GM21526 (cell line): ENCODE data around the gene ZMIZ1.

ENCODE experiments used
- ATAC-seq: cut with Tn5 transposase; IDR thresholded peaks from one replicate; pipeline ENCODE4 v1.9.1; 2021; ENCODE audit warnings: moderate library complexity; ENCODE audit not compliant: unreplicated experiment, low FRiP score

The ZMIZ1 gene

DNA sequence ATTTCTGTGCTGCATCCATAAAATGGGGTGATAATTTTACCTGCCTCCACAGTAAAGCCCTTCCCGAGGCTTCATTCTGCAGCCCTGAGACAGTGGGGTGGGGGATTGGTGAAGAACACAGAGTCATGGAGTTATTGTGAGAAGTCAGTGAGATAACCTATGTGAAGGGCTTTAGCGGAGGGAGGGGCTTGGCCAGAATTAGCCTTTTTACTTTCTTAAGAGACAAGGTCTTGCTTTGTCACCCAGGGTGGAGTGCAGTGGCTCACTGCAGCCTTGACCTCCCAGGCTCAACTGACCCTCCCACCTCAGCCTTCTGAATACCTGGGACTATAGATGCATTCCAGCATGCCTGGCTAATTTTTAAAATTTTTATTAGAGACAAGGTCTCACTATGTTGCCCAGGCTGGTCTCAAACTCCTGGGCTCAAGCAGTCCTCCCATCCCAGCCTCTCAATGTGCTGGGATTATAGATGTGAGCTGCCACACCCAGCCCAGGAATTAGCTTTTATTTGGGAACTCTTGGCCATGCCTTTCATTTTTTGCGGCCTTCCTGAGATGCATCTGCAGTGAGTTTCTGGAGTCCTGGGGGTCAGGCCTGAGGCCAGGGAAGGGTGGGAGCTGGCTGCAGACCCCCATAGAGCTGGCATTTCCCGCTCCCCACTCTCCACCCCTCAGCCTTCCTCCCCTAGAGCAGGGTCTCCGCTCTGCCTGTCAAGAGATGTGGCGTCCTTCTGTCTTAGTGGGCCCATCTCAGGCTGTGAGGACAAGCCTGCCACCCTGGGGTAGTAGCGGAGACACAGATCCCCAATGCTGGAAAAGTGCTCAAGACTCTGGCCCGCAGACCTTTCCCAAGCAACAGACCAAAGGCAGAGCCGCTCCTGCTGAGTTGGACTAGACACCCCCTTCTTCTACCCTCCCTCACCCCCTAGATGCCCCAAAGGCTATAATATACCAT is 77.0 kb downstream of the ZMIZ1 start:
- ATAC-seq: no peak

DNA sequence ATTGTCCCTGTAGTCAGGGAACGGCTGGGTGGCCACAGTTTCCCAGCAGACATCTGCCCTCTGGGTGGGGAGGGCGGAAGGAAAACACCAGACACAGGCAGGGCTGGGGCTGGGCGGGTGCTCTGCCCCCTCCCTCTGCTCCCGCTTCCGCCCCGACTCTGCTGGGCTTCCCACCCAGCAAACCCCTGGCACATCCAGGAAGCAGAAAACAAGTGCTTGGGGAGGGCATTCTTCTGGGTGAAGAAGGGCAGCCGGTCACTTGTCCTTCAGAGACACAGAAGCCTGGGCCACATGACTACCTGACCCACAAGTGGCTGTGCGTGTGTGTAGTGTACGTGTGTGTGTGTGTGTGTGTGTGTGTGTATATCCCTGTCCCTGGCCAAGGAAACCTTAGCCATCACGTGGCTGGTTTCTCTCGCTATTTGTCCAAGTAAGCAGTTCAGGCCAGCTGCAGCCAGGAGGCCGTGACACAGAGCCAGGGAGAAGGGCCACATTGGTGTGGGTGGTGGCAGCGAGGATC is 77.9 kb downstream of the ZMIZ1 start:
- ATAC-seq: no peak

DNA sequence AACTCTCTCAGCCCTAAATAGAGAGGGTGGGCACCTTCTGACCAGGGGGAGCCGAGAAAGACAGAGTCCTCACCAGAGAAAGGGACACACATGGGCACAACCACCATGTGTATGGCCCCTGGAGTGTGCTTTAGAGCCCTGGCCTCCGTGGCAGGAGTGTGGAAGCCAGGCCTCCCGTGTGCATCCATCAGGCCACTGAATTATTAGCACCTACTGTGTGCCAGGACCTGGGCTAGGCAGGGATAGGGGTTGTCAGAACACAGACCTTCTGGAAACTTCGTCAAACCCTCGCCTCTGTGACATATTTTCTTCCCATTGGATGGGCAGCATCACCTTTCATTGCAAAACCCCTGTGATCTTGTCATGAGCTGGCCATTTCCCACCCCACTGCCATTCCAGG is 78.5 kb downstream of the ZMIZ1 start:
- no peak for ATAC-seq

DNA sequence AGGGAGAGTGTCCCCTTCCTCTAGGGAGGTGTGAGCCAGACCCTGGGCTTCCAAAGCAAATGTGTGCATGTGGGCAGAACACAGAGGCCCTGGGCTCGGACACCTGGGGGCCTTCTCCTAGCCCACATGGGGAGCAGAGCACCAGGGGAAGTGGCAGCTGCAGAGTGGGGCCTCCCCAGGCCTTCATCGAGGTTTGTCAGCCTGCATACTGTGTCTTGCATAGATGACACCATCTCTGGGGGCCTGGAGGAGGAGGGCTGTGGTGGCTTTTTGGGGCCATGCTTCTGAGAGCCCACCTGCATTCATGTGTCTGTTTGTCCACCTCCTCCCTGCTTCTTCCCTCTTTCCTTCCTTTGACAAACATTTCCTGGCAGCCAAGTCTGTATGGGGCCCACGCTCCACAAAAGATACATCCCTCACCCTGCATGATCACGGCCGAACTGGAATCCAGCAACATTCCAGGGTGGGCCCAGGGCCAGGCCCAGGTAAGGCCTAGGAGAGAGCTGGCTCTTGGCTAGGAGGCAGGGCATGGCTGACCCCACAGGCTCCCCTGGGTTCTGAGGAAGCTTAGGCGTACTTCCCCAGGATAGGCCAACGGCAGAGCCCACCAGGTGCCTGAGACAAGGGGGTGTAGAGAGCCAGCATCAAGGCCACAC is 79.2 kb downstream of the ZMIZ1 start:
- ATAC-seq: no peak

DNA sequence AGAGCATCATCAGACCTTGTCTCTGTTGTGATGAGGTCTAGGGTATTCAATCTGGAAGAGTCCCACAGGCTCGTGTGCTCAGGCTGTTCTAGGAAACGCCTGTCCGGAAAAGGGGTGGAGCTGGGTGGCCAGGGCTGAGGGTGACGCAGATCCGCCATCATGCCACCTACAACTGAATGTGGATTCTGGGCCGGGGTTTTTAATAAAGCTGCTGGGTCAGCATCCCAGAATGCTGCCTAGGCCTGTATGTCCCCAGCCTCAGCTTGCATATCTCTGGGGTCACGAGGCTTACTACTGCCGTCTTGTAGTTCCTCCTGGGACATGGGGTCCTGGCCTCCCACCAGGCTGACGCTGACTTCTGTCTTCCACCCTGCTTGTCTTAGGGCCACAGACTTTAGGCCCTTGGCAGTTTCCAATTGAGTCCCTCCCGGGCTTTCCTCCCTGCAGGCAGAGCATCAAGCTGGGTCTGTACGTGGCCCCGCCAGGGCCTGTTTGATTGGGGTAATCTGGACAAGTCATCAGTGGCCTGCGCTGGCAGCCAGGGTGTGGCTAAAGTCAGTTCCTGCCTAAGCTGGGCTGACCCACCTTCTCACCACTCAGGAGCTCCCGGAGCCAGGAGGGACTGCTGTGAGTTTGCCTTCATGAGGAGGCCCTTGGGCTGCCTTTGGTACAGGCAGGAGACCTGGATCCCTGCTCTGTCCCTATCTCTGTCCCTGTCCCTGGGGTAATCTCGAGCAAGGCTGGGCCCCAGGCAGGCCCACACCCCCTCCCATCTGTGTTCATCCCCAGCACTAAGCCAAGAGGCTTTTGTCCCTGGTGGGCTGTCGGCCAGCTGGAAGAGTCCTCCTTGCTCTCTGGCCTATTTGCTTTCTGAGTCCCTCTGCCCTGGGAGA is 79.9 kb downstream of the ZMIZ1 start:
- no peak for ATAC-seq

DNA sequence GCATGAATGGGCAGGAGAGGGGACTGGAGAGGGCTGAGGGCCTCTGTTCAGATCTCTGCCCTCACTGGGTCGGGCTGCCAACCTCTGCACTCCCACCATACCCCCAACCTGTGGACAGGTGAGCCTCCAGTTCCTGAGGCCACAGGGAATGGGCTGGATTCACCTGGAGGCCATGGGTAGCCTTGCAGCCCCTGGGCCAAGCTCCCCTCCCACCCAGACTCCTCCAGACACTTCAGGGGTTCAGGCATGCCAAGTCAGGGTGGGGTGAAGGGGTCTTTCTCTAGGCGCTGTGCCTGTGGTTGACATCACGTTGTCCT is 80.5 kb downstream of the ZMIZ1 start:
- no peak for ATAC-seq

DNA sequence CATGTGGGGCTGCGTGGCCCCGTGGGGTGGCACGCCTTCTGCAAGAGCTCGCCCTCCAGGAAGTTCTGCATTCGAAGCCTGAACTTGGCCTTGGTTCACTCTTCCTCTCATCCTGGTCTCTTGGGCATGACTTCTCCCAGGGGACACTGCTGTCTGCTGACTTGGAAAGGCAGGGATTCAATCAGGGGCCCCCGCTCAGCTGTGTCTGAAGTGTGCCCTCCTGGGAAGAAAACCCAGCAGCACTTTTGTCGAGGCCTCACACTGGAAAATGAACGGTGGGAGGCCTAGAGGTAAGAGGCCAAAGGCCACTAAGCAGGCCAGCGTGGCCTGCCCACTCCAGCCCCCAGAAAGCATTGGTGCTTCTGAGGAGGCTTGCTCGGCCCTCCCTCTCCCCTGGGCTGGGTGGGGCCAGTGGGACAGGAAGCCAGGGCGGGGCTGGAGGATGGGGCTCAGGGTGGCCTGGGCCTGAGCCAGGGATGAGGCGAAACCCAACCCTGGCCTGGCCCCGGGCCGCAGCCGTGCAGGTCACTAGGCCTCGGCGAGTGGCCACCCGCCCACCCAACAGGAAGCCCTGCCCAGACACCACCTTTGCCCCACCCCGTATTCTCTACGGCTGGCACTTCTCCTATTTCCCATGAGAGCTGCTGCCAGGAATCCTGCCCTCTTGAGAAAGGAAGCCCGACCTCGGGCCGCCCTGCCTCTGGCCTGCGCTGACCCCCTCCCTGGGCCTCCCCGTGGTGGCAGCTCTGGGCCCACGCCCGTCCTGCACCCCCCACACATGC is 81.1 kb downstream of the ZMIZ1 start:
- no peak for ATAC-seq

DNA sequence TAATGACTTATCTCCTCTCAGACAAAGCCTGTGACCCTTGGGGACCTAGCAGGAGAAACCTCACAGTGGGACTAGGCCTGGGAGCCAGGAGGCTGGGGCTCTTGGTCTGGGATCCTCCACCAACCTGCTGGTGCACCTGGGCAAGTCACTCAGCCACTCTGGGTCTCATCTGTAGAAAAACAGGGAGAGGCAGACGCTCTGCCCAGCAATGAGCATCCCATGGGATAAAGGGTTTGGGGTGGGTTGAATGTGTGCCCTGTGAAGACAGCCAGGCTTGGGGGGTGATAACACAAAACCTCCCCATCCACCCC is 81.6 kb downstream of the ZMIZ1 start:
- no peak for ATAC-seq

DNA sequence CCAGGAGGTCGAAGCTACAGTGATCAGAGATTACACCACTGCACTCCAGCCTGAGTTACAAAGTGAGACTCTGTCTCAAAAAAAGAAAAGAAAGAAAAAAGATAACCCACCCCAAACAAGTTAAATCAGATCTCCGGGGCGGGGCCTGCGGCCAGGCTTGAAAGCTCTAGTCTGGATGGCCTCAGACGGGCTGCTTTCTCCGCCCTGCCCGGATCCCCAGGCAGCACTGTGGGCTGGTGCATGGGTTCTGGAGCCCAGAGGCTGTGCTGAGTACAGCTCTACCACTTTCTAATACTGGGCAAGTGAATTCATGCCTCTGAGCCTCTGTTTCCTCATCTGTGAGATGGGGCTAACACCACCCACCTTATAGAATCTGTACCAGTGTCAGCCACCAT is 83.7 kb downstream of the ZMIZ1 start:
- no peak for ATAC-seq

DNA sequence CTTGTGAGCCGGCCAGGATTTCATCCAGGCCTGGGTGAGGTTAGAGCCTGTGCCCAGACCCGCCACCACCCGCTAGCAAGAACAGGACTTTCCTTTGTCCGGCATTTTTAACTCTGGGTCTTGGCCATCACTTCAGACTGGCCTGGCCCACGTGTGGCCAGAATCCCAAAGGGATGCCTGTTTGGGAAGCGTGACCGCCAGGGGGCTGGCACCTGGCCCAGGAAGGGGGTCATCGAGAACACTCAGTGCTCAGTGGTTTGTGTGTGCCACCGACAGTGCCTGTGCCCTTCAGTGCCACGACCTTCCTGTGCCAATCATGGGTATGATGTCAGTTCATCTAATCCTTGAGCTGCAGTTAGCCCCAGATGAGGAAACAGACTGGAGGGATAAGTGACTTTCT is 85.0 kb downstream of the ZMIZ1 start:
- ATAC-seq: no peak

DNA sequence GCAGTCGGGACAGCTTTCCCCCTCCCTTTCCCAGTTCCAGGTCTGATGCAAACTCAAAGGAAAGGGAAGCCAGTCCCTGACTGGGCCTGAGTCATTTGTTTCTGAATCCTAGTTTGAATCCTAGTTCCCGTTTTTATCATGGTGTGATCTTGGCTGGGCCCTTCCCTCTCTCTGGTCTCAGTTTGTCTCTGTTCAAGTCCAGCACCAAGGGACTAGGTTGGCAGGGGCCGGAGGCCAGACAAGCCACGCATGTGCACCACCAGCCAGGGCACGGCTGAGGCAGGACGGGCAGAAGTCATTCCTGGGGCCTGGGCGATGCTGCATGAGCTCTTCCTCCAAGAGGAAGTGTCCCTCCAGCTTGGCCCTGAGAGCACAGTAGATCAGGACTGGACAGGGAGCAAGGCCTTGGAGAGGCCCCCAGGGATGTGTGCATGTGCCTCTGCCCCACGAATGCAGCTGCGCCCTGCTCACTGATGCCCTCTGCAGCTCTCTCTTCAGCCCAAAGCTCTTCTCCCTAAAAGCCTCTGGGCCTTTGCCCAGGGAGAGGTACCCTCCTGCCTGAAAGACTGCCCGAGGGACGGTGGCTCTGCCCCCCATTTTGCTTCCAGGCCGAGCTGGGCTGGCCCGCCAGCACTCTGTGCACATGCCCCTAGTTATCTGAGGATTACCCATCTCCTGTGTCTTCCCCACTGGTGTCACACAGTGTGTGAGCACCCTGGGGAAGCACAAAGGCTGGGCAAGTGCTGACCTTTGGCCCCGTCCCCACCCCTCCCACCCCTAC is 86.7 kb downstream of the ZMIZ1 start:
- no peak for ATAC-seq

DNA sequence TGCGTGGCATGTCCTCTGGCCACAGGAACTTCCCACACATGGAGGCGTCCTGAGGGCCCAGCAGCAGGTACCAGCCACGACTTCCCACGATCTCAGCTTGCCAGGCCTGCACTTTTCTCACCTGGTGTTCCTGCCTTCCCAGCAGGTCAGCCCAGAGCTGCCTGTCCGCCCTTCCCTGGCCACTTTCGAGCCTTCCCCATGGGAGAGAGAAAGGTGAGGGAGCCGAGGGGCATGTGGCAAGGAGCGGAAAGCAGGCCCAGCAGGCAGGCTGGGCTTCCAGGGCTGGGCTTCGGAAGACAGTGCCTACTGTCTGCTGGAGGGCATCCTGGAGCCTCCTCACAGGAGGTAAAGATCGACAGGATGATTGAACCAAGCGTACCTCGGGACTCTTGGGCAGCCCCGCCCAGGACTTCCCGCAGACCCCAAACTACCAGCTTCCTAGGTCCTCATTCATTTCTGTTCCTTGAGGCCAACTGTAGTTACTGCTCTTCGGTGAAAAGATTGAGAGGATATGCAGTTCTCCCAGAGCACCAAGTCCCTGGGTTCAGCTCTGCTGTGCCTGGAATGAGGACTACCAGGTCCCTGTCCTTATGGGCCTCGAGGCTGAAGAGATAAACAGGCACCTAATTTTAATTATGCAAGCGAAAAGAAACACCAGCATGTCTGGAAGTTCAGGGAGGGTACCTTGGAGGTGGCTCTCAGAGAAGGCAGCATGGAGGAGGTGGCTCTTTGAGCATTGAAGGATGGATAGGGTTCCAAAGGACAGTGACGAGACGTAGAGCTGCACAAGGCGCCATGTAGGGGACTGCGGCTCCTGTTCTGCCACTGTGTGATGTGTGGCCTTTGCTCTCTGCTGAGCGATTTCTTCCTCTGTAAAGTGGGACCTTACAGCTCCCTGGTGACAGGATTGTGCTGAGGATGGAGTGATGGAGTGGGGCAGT is 87.8 kb downstream of the ZMIZ1 start:
- ATAC-seq: no peak

DNA sequence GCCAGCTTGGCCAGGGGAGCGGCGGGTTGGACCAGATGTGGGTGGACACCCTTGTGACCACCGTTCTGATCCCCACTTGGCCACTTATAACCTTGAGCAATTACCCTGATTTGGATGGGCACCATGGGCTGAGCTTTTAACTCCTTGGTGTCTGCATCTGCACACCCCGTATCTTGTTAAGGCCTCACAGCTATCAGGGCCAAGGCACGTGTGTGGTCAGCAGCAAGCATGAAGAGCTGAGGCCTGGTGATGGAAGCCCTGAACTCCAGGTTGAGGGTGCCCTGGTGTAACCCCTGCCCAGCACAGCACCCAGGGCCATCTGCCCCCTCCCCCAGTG is 89.2 kb downstream of the ZMIZ1 start:
- no peak for ATAC-seq

DNA sequence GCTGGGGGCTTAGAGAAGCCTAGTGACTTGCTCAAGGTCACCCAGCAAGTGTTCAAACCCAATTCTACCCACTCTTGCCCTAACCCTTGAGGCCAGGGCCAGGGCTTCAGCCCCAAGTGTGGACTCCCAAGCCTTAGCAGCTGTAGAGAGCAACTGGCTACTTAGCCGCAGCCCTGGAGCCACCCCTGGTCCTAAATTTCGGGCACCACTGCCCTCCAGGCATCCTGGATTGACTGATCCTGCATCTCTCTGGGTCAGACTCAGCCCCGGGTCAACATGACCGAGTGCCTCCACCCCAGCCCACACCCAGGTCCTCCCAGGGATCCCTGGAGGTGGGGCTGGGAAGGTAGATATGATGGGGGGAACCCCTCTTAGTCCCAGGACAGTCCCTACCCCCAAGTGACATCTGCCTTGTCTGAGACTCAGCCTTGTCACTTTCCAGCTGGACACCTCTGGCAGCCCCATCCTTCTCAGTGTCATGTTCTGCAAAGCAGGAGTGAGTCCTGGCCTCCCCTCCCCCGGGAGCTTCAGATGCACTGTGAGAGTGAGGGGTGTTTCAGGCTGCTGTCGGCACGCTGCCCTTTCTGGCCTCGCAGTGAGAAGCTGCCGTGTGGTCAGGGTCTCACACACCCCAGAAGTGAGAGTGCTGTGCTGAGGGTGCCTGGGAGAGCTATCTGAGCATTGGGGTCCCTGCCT is 89.8 kb downstream of the ZMIZ1 start:
- ATAC-seq: no peak

DNA sequence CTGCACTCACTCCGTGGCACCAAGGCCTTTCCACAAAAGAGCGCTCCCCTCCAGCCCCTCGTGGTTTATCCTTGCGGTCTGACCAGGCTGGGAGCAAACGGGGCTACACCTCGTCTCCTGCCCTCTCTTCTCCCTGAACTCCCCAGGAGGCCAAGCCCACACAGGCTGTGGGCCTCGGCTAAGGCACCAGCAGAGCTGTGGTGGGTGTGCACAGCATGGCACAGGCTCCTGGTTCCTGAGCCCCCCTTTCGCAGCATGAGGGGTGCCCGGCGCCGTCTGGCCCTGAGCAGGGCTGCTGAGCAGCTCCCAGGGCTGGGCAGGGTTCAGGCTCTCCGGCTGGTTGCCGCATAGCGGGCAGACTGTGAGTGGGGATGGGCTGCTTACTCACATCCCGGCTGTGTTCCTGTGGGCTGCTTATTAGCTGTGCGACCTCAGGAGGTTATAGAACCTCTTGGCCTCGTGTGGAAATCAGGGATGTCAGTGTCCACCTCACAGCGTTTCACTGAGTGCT is 90.4 kb downstream of the ZMIZ1 start:
- ATAC-seq: no peak

DNA sequence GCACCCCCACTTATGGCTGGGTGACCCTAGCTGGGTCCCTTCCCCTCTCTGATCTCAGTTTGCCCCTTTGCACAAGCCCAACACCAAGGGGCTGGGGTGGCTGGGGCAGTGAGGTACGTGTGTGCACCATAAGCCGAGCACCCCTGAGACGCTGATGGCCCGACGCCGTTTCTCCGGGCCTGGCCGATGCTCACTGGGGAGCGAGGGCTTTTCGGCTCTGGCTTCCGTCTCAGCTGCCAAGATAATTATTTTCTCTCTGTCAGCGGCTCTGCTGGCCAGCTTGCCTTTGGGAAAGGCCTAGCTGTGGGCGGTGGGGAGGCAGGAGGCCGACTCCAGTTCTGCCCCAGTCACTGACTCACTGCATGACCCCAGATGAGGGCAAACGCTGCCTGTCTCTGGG is 91.0 kb downstream of the ZMIZ1 start:
- no peak for ATAC-seq

DNA sequence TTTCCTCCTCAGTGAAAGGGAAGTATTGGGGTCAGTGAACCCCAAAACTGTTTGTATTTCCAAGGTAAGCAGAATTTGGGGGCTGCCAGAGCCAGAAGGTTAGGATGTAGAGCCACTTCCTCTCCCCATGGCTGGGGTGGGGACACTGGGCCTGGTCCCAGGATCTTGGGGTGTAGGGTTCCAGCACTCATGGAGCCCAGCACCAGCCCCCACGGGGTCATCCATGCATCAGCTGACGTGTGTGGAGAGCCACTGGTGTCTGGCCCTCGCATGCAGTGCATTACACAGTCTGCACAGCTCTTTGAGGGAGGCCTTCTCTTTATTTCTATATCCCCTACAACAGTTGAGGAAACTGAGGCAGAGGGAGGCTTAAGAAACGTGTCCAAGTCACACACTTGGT is 91.4 kb downstream of the ZMIZ1 start:
- ATAC-seq: no peak

DNA sequence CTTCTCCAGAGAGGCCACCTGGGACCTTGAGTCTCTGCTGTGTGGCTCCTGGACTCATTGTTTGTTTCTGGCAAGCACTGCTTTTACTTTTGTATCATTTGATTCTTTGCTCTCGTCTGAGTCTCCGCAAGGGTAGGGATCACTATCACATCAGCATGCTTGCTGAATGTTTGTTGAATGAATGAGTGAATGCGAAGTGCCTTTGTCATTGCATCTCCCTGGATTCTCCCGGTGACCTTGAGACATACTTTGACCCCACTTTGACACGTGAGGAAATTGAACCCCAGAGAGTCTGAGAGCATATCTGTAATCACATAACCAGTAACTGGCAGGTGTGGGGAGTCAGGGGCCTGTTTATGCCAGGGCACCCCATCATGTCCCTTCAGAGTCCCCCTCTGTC is 92.8 kb downstream of the ZMIZ1 start:
- ATAC-seq: no peak
